A673 (cell line): ENCODE results near the gene ST6GALNAC6. TPM values are rescaled to one million over a fixed set of nuclear protein-coding genes. Genes with fewer than 3 reads are reported as not detected.

Experiments
- BruUV-seq: library from RNA; stranded (reverse); fragments of 400-500 nt; replicated peaks from 2 replicates; lab custom pipeline; 2021; lab: Mats Ljungman, UMichigan
- CTCF ChIA-PET: fragments of 300-600 bp; sonication (Branson Sonifier 250); formaldehyde crosslinking; loops from one replicate; lab custom pipeline; 2022; ENCODE audit warnings: antibody characterized with exemption; lab: Charles Lee
- POLR2A ChIA-PET: fragments of 300-600 bp; sonication (Branson Sonifier 250); formaldehyde crosslinking; loops from one replicate; lab custom pipeline; 2022; ENCODE audit warnings: antibody characterized with exemption; ENCODE audit not compliant: low non-redundant PET; lab: Charles Lee
- DNase-seq: peaks from one replicate; pipeline ENCODE4 v3.0.0-alpha.2; 2015; ENCODE audit warnings: low spot score
- H3K27ac ChIP-seq: fragments of 200-600 bp; sonication (generic); 2 replicates; pipeline ENCODE4 v1.5.1; 2016; ENCODE audit warnings: mixed run types, low read depth, mild to moderate bottlenecking, mixed read lengths, antibody characterized with exemption, low read length; ENCODE audit not compliant: poor library complexity, severe bottlenecking
- H3K27me3 ChIP-seq: fragments of 200-600 bp; sonication (generic); replicated peaks from 2 replicates; pipeline ENCODE4 v1.6.1; 2017; ENCODE audit warnings: mixed run types, low read depth, mild to moderate bottlenecking, mixed read lengths, antibody characterized with exemption, low read length; ENCODE audit not compliant: insufficient read depth, poor library complexity
- H3K36me3 ChIP-seq: fragments of 200-600 bp; sonication (generic); 2 replicates; pipeline ENCODE4 v1.6.1; 2016; ENCODE audit warnings: mixed run types, mild to moderate bottlenecking, mixed read lengths, antibody characterized with exemption, low read length; ENCODE audit not compliant: insufficient read depth, poor library complexity, severe bottlenecking
- H3K4me1 ChIP-seq: fragments of 200-600 bp; sonication (generic); 2 replicates; pipeline ENCODE4 v1.6.1; 2017; ENCODE audit warnings: mixed run types, mild to moderate bottlenecking, mixed read lengths, antibody characterized with exemption, low read length; ENCODE audit not compliant: insufficient read depth, poor library complexity, severe bottlenecking
- H3K4me3 ChIP-seq: fragments of 200-600 bp; sonication (generic); 2 replicates; pipeline ENCODE4 v1.5.1; 2016; ENCODE audit warnings: low read depth, mixed run types, mild to moderate bottlenecking, mixed read lengths, low read length; ENCODE audit not compliant: poor library complexity, severe bottlenecking
- H3K9me3 ChIP-seq: fragments of 200-600 bp; sonication (generic); 2 replicates; pipeline ENCODE4 v1.6.1; 2016; ENCODE audit warnings: mixed run types, low read depth, mild to moderate bottlenecking, mixed read lengths, antibody characterized with exemption, low read length; ENCODE audit not compliant: poor library complexity, severe bottlenecking
- EZH2 ChIP-seq: fragments of 200-600 bp; sonication (generic); IDR thresholded peaks from 2 replicates; pipeline ENCODE4 v1.6.1; 2017; ENCODE audit warnings: borderline replicate concordance, low read depth, mild to moderate bottlenecking, mixed read lengths, antibody characterized with exemption, low read length; ENCODE audit not compliant: poor library complexity, severe bottlenecking
- intact Hi-C: fragments of 100-400 bp; cut with micrococcal nuclease; formaldehyde crosslinking; loops from one replicate; pipeline ENCODE4 v1.10.0; 2022; ENCODE audit not compliant: unreplicated experiment
- total RNA-seq: library from RNA; stranded (reverse); gene quantifications from 2 replicates; pipeline ENCODE4 v1.2.3, GENCODE V29; 2021
- TF ChIP-seq, protein P1 (sequence below): fragments of 300-800, 200-600 bp; sonication (generic); conservative IDR thresholded peaks from 2 replicates; pipeline ENCODE4 v1.5.1; 2017; ENCODE audit warnings: low read depth, mild to moderate bottlenecking, antibody characterized with exemption, low read length, moderate library complexity, mixed read lengths

ST6GALNAC6 gene
- total RNA-seq, 1 experiment from 2014 or later: 34.7 TPM

DNA sequence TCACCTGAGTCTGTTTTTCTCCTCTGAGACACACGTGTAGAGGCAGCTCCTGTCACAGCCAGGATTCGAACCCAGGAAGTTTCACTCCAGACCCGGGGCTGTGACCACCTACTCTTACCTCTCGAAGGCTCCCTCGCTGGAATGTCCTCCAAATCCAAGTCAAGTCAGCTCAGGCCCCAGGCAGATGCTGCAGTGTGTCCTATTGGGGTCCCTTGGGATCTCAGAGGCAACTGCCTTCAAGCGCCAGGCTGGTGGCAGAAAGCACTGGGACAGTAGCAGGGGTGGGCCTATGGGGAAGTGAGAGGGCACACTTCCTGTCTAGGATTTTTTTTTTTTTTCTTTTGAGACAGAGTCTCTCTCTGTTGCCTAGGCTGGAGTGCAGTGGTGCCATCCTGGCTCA is 18.2 kb upstream of the ST6GALNAC6 start:
- H3K4me3 ChIP-seq: peak overlapping the region; percentile 74
- H3K27me3 ChIP-seq: no peaks in the 10 kb centered on the region
- POLR2A ChIA-PET: no interaction called here
- TF ChIP-seq EZH2: no peak
- TF ChIP-seq, protein P1, sequence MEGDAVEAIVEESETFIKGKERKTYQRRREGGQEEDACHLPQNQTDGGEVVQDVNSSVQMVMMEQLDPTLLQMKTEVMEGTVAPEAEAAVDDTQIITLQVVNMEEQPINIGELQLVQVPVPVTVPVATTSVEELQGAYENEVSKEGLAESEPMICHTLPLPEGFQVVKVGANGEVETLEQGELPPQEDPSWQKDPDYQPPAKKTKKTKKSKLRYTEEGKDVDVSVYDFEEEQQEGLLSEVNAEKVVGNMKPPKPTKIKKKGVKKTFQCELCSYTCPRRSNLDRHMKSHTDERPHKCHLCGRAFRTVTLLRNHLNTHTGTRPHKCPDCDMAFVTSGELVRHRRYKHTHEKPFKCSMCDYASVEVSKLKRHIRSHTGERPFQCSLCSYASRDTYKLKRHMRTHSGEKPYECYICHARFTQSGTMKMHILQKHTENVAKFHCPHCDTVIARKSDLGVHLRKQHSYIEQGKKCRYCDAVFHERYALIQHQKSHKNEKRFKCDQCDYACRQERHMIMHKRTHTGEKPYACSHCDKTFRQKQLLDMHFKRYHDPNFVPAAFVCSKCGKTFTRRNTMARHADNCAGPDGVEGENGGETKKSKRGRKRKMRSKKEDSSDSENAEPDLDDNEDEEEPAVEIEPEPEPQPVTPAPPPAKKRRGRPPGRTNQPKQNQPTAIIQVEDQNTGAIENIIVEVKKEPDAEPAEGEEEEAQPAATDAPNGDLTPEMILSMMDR: no peak
- H3K36me3 ChIP-seq: no peaks in the 10 kb centered on the region
- CTCF ChIA-PET: interaction anchor here (1.0 kb wide), 1 partner anchor 183 kb away, joined by 5 read pairs; the partner anchor contains the start of gene TOR2A
- intact Hi-C loops: loop anchor here (5.0 kb wide), 1 partner anchor 115 kb away; the partner anchor contains the start of gene FPGS
- no TSS peak for BruUV-seq
- peaks cover 22% of the 10 kb centered on the region for H3K4me1 ChIP-seq
- H3K9me3 ChIP-seq: no peaks in the 10 kb centered on the region
- no peak overlapping the region for H3K27ac ChIP-seq
- no peak for DNase-seq

DNA sequence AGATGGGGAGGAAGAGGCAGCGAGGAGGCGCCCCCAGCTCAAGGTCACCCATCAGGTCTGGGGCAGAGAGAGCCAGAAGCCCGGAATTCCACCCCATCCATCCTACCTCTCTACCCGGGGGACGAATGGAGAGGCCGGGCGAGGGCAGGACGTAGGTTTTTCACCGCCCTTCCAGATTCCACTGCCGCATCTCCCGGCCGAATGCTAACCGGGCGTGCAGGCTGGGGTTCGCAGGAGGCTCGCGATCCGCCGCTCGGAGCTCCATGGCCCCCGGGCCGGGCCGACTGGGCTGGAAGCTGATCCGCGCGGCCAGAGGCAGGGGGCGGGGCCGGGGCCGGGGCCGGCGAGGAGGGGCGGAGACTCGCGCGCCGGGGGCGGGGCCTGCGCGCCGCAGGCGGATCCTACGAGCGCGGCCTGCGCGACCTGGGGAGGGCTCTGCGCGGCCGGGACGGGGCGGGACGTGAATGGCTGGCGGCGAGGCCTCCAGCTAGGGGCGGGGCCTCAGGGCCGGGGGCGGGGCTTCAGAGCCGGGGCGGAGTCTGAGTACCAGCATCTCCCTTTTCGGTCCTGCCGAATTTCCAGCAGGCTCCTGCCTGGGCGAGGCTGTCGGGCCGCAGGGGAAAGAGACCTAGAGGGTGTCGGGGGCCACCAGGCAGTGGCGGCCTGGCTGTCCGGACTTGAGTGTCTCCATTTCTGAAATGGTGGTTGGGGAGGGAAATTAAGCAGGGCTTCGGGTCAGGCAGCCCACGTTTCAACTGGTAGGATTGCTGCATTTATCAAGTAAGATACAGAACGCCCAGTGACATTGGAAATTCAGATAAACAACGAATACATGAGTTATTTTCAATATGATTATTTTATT is 17.5 kb upstream of the ST6GALNAC6 start, which contains the start of gene ST6GALNAC4:
TSS of gene ST6GALNAC4 (minus strand) at position 322 of the 862 bp plus-strand sequence. CDS start 622 bp downstream, outside the sequence.
- Histone ChIP-seq H3K9me3 (no peaks in the 10 kb centered on the region), H3K27ac (no peak within 1 kb of the TSS), H3K4me1 (peaks cover 20% of the 10 kb centered on the region), H3K27me3 (no peaks in the 10 kb centered on the region), H3K4me3 (peak within 1 kb of the TSS; percentile 74), H3K36me3 (no peaks in the 10 kb centered on the region)
- BruUV-seq: no TSS peak
- DNase-seq: peak; percentile 93
- ChIA-PET CTCF (interaction anchor here (0.6 to 1.0 kb wide), 2 partner anchors 182 to 205 kb away, joined by 5 to 8 read pairs; partner anchors contain the start of gene TOR2A), POLR2A (no interaction called here)
- TF ChIP-seq EZH2: no peak
- TF ChIP-seq, protein P1: no peak
- intact Hi-C loops: loop anchor here (5.0 kb wide), 1 partner anchor 115 kb away; the partner anchor contains the start of gene FPGS

DNA sequence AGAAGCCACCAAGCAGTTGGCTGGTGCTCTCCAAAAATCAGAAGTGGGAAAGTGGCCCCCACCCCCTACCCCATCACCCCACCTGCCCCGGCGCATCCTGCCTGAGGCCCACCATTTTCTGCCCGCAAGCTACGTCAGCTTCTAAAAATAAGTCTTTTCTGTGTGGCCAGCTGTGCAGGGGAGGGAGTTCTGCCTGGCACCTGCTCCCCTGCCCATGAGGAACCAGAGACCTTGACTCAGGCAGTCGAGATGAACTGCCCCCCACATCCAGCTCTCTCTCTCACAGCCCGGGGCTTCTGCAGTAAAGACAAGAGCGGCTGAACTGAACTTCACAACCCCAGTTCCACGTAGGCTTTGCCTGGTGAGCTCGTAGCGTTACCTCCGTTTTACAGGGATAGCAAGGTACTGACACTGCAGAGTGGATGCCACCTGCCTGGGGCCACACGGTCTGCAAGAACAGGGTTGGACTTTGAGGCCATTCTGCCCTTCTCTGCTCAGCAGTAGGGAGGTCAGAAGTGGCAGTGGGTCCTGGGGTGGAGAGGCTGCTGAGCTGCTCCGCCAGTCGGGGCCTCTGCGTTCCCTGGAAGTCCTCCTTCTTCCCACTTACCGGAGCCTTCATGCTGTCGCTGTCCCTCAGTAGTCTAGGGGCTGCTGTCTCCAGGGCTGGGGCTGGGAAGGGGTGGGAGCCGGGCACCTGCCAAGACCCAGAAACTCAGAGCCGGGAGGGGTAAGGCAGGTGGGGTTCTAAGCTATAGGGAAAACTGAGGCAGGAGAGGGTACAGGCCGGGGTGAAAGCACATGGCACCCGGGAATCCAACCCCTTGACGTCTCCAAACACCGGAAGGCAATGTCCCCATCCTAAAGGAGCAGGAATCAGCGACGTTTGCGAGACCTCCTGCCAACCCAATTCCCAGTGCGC is 16.7 kb upstream of the ST6GALNAC6 start:
- no peak overlapping the region for H3K27ac ChIP-seq
- peaks cover 14% of the 10 kb centered on the region for H3K4me1 ChIP-seq
- CTCF ChIA-PET: interaction anchor here (0.6 to 1.0 kb wide), 3 partner anchors 11 to 204 kb away, joined by 3 to 8 read pairs (median 5); partner anchors contain the start of gene TOR2A
- DNase-seq: no peak
- no peaks in the 10 kb centered on the region for H3K36me3 ChIP-seq
- no TSS peak for BruUV-seq
- H3K27me3 ChIP-seq: no peaks in the 10 kb centered on the region
- peak overlapping the region; percentile 74 for H3K4me3 ChIP-seq
- H3K9me3 ChIP-seq: no peaks in the 10 kb centered on the region
- TF ChIP-seq EZH2: no peak
- TF ChIP-seq, protein P1: no peak
- POLR2A ChIA-PET: no interaction called here
- intact Hi-C loops: loop anchor here (5.0 kb wide), 1 partner anchor 114 kb away; the partner anchor contains the start of gene FPGS
